Ovary (tissue), 9 donors: Measurements from ENCODE around the gene TENM4. TPM values are rescaled to one million over a fixed set of nuclear protein-coding genes. Genes with fewer than 3 reads are reported as not detected.

Experiments used
- DNase-seq, 5 donors: peaks; one replicate each; pipeline ENCODE4 v3.0.0-alpha.2; 2019 to 2020
- H3K27ac ChIP-seq, 2 donors: fragments of 200-600 bp; one replicate each; pipeline versions ENCODE4 v1.5.1 to v1.8.0; 2019 to 2022
- H3K27me3 ChIP-seq: fragments of 200-600 bp; one replicate; pipeline ENCODE4 v1.8.0; 2022
- H3K36me3 ChIP-seq: fragments of 200-600 bp; sonication (generic); one replicate; pipeline ENCODE4 v1.5.1; 2019
- H3K4me1 ChIP-seq: one replicate; pipeline ENCODE4 v1.8.1; 2013; ENCODE audit warnings: mild to moderate bottlenecking, moderate library complexity; ENCODE audit not compliant: insufficient read depth
- H3K4me3 ChIP-seq: fragments of 200-600 bp; sonication (generic); one replicate; pipeline ENCODE4 v1.5.1; 2017
- H3K9me3 ChIP-seq, 2 donors: fragments of 200-600 bp in 1 of 2; sonication (generic) in 1 of 2; one replicate each; pipeline versions ENCODE4 v1.5.1 to v1.8.1; 2013 to 2019; ENCODE audit warnings: mild to moderate bottlenecking in 1 of 2, moderate library complexity in 1 of 2
- EP300 ChIP-seq: sonication (generic); formaldehyde crosslinking; IDR thresholded peaks from one replicate; pipeline ENCODE4 v1.6.1; 2017; ENCODE audit warnings: antibody characterized with exemption
- POLR2A ChIP-seq: fragments of 450-650 bp; IDR thresholded peaks from one replicate; pipeline ENCODE4 v1.6.1; 2017; ENCODE audit warnings: antibody characterized with exemption, mild to moderate bottlenecking, moderate library complexity
- WGBS, 3 donors: extraction: QIAGEN DNeasy Blood & Tissue Kit in 1 of 3; methylation state at CpG; one replicate each; pipeline versions ENCODE4 v1.1.5 to v1.1.7; 2013 to 2017; 5-methylcytosine and 5-hydroxymethylcytosine counted together
- intact Hi-C, 4 donors: fragments of 100-400 bp; cut with DNase I; formaldehyde crosslinking; loops; one replicate each; pipeline versions ENCODE4 v1.11.0 to v1.15.1; 2022 to 2023
- polyA plus RNA-seq, 2 donors: library from polyadenylated mRNA; stranded (reverse); fragments of 200-250 nt in 1 of 2; fragments of 350-450 nt in 1 of 2; fragmentation: Illumina TruSeq in 1 of 2; extraction: RNeasy Lipid Tissue Mini Kit (QIAGEN cat#74804) in 1 of 2; gene quantifications; one replicate each; pipeline ENCODE4 v1.2.3, GENCODE V29; 2013 to 2014
- total RNA-seq, 7 donors: library from RNA; depleted of rRNA in 2 of 7; stranded (reverse); fragments of >200 nt in 2 of 7; fragmentation: NEBNext Ultra II Directional in 3 of 7; extraction: Animal tissue kit (Norgen Biotek cat#: 25700) in 3 of 7; gene quantifications; one replicate each; pipeline versions ENCODE4 v1.1.0 to v1.2.4, GENCODE V29; 2016 to 2023
- TF ChIP-seq, protein P1 (sequence below), 3 donors: fragments of 450-650 bp in 2 of 3; fragments of 200-600 bp in 1 of 3; IDR thresholded peaks; one replicate each; pipeline versions ENCODE4 v1.5.1 to v1.8.0; 2016 to 2022; ENCODE audit warnings: antibody characterized with exemption in 3 of 3, mild to moderate bottlenecking in 1 of 3
- donor health status: DM: no; HTN: no; CAD: no; lungs with moderate emphysema.
- donor health status: DM: no; HTN: no; CAD: no.
- donor health status: Bipolar disorder and iron deficiency.
- donor health status: DM: yes; HTN: yes; CAD: no.
- donor health status: DM: no; HTN: no; CAD: no.
- donor health status: DM: yes; HTN: yes; CAD: no.

Gene TENM4
- total and polyA plus RNA-seq, 9 donors = 11.0 to 206 (median 107) TPM

DNA sequence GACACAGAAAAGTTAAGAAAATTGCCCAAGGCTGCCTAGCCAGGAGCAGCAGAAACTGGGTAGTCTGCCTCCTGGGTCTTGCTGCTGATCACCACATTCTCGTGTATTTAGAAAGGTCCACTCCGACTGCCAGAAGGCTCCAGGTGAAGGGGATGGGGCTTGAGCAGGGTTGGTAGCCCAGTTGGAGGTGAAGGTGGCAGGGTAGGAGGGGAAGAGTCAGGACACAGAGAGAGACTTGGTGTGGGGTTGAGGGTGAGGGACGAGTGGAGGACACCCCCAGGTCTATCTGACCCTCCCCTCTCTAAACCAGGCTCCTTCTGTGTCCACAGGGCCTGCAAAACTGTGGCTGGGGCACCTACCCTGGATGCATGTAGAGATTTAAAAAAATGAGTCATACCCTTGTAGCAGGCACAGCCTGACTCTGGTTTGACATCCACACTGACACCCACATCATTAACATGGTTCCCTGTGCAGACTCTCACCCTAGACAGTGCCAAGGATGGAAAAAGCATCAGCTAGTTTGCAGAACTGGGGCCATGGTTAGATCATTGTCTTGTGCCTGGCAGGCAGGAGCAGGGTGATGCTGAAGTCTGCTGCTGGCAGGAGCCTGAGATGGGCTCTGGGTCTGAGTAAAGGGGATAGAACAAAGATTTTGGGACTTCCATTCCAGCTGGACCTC, 273.2 kb downstream of the TENM4 start:
- no peak for TF ChIP-seq POLR2A
- H3K4me3 ChIP-seq = no peak overlapping the region
- 91 to 92% (median 92%) methylated on average over 3 of the region's 3 CpGs for WGBS, 3 donors
- H3K4me1 ChIP-seq = peaks cover 2% of the 10 kb centered on the region
- intact Hi-C loops = no loop called here
- no peaks in the 10 kb centered on the region for H3K36me3 ChIP-seq
- no peaks in the 10 kb centered on the region for H3K9me3 ChIP-seq
- H3K27me3 ChIP-seq = no peaks in the 10 kb centered on the region
- no peak overlapping the region for H3K27ac ChIP-seq
- DNase-seq = no peak

DNA sequence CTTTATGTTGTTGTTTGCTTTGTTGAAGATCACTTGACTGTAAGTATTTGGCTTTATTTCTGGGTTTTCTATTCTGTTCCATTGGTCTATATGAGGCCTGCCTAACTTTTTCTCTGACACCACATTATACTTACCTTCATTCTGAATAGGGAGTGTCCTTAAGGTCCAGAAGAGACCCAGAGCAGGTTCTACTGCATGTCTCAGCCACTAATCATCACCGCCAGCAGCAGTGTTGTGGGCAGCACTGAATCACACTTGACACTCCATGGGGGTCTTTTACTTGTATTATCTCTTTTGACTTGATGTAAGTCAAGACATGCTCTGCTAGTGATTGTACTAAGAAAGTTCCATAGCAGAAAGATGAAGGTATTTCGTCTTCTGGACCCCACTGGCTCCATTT, 274.9 kb downstream of the TENM4 start:
- H3K9me3 ChIP-seq = no peaks in the 10 kb centered on the region
- no peaks in the 10 kb centered on the region for H3K27me3 ChIP-seq
- H3K27ac ChIP-seq = no peak overlapping the region
- TF ChIP-seq EP300 (no peak), POLR2A (no peak)
- TF ChIP-seq, protein P1, sequence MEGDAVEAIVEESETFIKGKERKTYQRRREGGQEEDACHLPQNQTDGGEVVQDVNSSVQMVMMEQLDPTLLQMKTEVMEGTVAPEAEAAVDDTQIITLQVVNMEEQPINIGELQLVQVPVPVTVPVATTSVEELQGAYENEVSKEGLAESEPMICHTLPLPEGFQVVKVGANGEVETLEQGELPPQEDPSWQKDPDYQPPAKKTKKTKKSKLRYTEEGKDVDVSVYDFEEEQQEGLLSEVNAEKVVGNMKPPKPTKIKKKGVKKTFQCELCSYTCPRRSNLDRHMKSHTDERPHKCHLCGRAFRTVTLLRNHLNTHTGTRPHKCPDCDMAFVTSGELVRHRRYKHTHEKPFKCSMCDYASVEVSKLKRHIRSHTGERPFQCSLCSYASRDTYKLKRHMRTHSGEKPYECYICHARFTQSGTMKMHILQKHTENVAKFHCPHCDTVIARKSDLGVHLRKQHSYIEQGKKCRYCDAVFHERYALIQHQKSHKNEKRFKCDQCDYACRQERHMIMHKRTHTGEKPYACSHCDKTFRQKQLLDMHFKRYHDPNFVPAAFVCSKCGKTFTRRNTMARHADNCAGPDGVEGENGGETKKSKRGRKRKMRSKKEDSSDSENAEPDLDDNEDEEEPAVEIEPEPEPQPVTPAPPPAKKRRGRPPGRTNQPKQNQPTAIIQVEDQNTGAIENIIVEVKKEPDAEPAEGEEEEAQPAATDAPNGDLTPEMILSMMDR (IDR thresholded peaks at IDR 0.05) = no peak
- H3K36me3 ChIP-seq = no peaks in the 10 kb centered on the region
- H3K4me3 ChIP-seq = no peak overlapping the region
- no peak for DNase-seq
- 96 to 97% (median 96%) methylated on average over 2 of the region's 2 CpGs for WGBS, 3 donors
- H3K4me1 ChIP-seq = peaks cover 2% of the 10 kb centered on the region
- intact Hi-C loops = no loop called here

DNA sequence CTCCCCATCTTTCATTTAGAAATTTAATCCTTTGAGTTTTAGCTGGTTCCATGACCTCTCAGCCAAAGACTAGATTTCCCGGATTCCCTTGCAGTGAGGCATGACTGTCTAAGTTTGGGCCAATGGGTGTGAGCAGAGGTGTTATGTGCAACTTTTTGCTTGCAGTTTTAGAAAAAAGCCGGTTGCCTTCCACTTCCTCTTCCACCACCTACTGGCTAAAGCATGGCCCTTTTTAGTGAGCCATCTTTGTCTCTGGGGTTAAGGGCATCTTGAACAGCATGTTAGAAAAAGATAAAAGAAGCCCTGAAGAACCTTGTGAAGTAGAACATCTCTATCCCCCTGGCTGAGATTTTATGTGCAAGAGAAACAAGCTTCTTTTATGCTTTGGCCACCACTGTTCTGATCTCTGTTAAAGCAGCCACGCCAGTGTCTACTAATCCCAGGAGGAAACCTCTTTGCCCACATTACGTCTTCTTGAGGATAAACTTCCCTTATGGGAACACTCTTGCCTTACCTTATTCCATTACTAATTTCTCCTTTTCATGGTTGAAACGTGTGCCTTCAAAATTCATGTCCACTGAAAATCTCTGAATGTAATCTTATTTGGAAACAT, 279.9 kb downstream of the TENM4 start:
- no peaks in the 10 kb centered on the region for H3K9me3 ChIP-seq
- H3K27ac ChIP-seq = no peak overlapping the region
- no peaks in the 10 kb centered on the region for H3K27me3 ChIP-seq
- no peaks in the 10 kb centered on the region for H3K4me1 ChIP-seq
- no peak for DNase-seq
- WGBS, 3 donors = 81 to 90% (median 82%) methylated on average over 5 of the region's 5 CpGs
- H3K36me3 ChIP-seq = no peaks in the 10 kb centered on the region
- TF ChIP-seq EP300 = no peak
- TF ChIP-seq, protein P1 (IDR thresholded peaks at IDR 0.05) = no peak
- no peak for TF ChIP-seq POLR2A
- intact Hi-C loops = no loop called here
- H3K4me3 ChIP-seq = no peak overlapping the region

GRCh38 chr11:79159657-79160450, 281.0 kb downstream of the TENM4 start:
- no peaks in the 10 kb centered on the region for H3K9me3 ChIP-seq
- WGBS, 3 donors = 85 to 92% (median 87%) methylated on average over 6 of the region's 6 CpGs
- no peaks in the 10 kb centered on the region for H3K27me3 ChIP-seq
- no peaks in the 10 kb centered on the region for H3K4me1 ChIP-seq
- no peak overlapping the region for H3K27ac ChIP-seq
- H3K4me3 ChIP-seq = no peak overlapping the region
- intact Hi-C loops = no loop called here
- TF ChIP-seq POLR2A = no peak
- H3K36me3 ChIP-seq = no peaks in the 10 kb centered on the region
- DNase-seq = no peak

GRCh38 chr11:79157738-79158137, 283.1 kb downstream of the TENM4 start:
- WGBS, 3 donors = 54 to 68% (median 68%) methylated on average over 4 of the region's 4 CpGs

More at GRCh38 chr11:79157738-79158137, 283.1 kb downstream of the TENM4 start:
- Histone ChIP-seq H3K4me3 (no peak overlapping the region), H3K4me1 (no peaks in the 10 kb centered on the region), H3K27ac (no peak overlapping the region), H3K9me3 (no peaks in the 10 kb centered on the region), H3K36me3 (no peaks in the 10 kb centered on the region), H3K27me3 (no peaks in the 10 kb centered on the region)
- DNase-seq = no peak
- intact Hi-C loops = no loop called here
- TF ChIP-seq EP300 = no peak
- TF ChIP-seq, protein P1 (IDR thresholded peaks at IDR 0.05) = no peak
- no peak for TF ChIP-seq POLR2A
